Measurements from ENCODE around the gene RBM27. TPM values are rescaled to one million over a fixed set of nuclear protein-coding genes. Genes with fewer than 3 reads are reported as not detected.

Gene RBM27
- total and polyA plus RNA-seq, 2 of the 4 experiments (the other 2 are of a cell fraction): 7.7 to 19.2 TPM

DNA sequence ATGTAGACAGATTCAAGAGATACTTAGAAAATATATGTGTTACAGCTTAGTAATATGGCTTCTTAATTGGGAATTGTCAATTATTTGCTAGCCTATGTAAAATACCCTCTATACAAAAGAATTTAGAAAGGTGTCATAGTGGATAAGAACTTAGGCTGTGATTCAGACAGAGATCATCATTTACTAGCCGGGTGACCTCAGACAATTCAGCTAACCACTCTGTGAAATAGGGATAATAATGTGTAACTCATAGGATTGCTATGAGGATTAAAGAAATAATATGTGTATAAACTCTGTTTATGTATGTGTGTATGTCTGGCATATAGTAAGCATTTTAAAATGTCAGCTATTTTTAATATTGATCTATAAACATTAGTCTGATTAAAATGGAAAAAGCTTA is 15.0 kb upstream of the RBM27 start:
- H3K36me3 ChIP-seq (ENCODE audit: control insufficient read depth, insufficient read depth, low read length): no peaks in the 10 kb centered on the region
- H2AK5ac ChIP-seq (ENCODE audit: low read depth, low read length): no peak overlapping the region; the same call in 1 of the 2 replicates
- H4K91ac ChIP-seq (ENCODE audit: insufficient read depth, low read depth, low read length): no peak overlapping the region
- H3K4ac ChIP-seq (ENCODE audit: low read depth, low read length): no peak overlapping the region
- H2BK20ac ChIP-seq (ENCODE audit: low read depth, low read length): 0 out of 2 replicates have a peak overlapping the region, but pooled peaks have one; percentile 34
- H3K9ac ChIP-seq (ENCODE audit: low read depth, low read length): no peak overlapping the region
- no peak overlapping the region for H2BK15ac ChIP-seq (ENCODE audit: low read depth, low read length)
- H2AK9ac ChIP-seq (replicated peaks; ENCODE audit: low read depth, low read length, poor library complexity): no peak overlapping the region
- DNase-seq (peak; percentile 84), ATAC-seq (ENCODE audit: low read depth) (peak; percentile 81)
- no peak overlapping the region for H2BK5ac ChIP-seq (ENCODE audit: low read depth, low read length, poor library complexity, severe bottlenecking)
- no CpG with 5 or more reads among the region's 1 CpG for WGBS, 2 experiments (ENCODE audit: extremely low coverage in 2 of 2, insufficient read length in 1 of 2)
- in situ Hi-C loops (cut with MboI; ENCODE audit: low sequenced_read_pairs): no loop called here
- intact Hi-C loops (cut with micrococcal nuclease): no loop called here
- CTCF ChIA-PET: interaction anchor here (0.8 kb wide), 1 partner anchor 46 kb away, joined by 5 read pairs; no protein-coding TSS in a partner anchor
- no peaks in the 10 kb centered on the region for H3K9me3 ChIP-seq (ENCODE audit: control insufficient read depth, insufficient read depth, low read length)
- H3K79me1 ChIP-seq (ENCODE audit: low read depth in 1 of 2, low read length in 2 of 2): no peaks in the 10 kb centered on the region
- H3K23ac ChIP-seq (ENCODE audit: low read depth, low read length): no peak overlapping the region
- no TSS peak for BruUV-seq (replicated peaks)
- dilution Hi-C loops (cut with HindIII; ENCODE audit: low sequenced_read_pairs, unreplicated experiment): no loop called here
- H3K18ac ChIP-seq (ENCODE audit: low read depth, low read length): no peak overlapping the region
- no peak overlapping the region for H3K56ac ChIP-seq (ENCODE audit: extremely low read depth, insufficient read depth, low read length)
- POLR2A ChIA-PET (ENCODE audit: unreplicated experiment): no interaction called here
- TF ChIP-seq MAFK (IDR thresholded peaks at IDR 0.05; ENCODE audit: low read depth, low read length) (peak; percentile 63), FOS (IDR thresholded peaks at IDR 0.05; ENCODE audit: low read depth, low read length) (peak; percentile 61), NFE2L2 (IDR thresholded peaks at IDR 0.05; ENCODE audit: low read depth, low read length) (no peak), CEBPB (IDR thresholded peaks at IDR 0.05; ENCODE audit: low read depth, low read length) (0 out of 2 replicates have a peak, but pooled peaks have one; percentile 6), RCOR1 (IDR thresholded peaks at IDR 0.05; ENCODE audit: insufficient replicate concordance, low read length) (peak; percentile 34)
- TF ChIP-seq, protein P1, sequence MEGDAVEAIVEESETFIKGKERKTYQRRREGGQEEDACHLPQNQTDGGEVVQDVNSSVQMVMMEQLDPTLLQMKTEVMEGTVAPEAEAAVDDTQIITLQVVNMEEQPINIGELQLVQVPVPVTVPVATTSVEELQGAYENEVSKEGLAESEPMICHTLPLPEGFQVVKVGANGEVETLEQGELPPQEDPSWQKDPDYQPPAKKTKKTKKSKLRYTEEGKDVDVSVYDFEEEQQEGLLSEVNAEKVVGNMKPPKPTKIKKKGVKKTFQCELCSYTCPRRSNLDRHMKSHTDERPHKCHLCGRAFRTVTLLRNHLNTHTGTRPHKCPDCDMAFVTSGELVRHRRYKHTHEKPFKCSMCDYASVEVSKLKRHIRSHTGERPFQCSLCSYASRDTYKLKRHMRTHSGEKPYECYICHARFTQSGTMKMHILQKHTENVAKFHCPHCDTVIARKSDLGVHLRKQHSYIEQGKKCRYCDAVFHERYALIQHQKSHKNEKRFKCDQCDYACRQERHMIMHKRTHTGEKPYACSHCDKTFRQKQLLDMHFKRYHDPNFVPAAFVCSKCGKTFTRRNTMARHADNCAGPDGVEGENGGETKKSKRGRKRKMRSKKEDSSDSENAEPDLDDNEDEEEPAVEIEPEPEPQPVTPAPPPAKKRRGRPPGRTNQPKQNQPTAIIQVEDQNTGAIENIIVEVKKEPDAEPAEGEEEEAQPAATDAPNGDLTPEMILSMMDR (conservative IDR thresholded peaks at IDR 0.05; ENCODE audit: low read depth, low read length): no peak
- no peaks in the 10 kb centered on the region for H4K20me1 ChIP-seq (ENCODE audit: insufficient read depth, low read length)
- H3K9me1 ChIP-seq (ENCODE audit: insufficient read depth, low read length): no peaks in the 10 kb centered on the region
- no peak overlapping the region for H3K27ac ChIP-seq (ENCODE audit: insufficient read depth, low read length)
- no peaks in the 10 kb centered on the region for H3K27me3 ChIP-seq (ENCODE audit: control insufficient read depth, insufficient read depth, low read length)
- H4K5ac ChIP-seq (ENCODE audit: low read depth, low read length): no peak overlapping the region
- H2AFZ ChIP-seq (replicated peaks; ENCODE audit: low read length, poor library complexity): no peak overlapping the region
- H4K8ac ChIP-seq (ENCODE audit: low read depth in 2 of 2, low read length in 2 of 2): 0 out of 4 replicates have a peak overlapping the region, but pooled peaks of 1 of the 2 experiments have one; percentile 16
- no peak overlapping the region; the same call in 1 of the 2 replicates for H3K4me2 ChIP-seq (ENCODE audit: low read depth, low read length)
- no peak overlapping the region for H3K4me3 ChIP-seq (ENCODE audit: insufficient read depth, low read depth, low read length)
- no peak overlapping the region for H3K14ac ChIP-seq (replicated peaks; ENCODE audit: low read depth, low read length)
- no peaks in the 10 kb centered on the region; the same call in 1 of the 2 replicates for H3K4me1 ChIP-seq (ENCODE audit: control insufficient read depth, insufficient read depth, low read length)
- no peak overlapping the region for H2BK120ac ChIP-seq (ENCODE audit: low read depth, low read length)

Data from IMR-90 (cell line).